Measurements from ENCODE around the gene FAF1. TPM values are rescaled to one million over a fixed set of nuclear protein-coding genes. Genes with fewer than 3 reads are reported as not detected.
A peak's percentile ranks its signal among the peaks of the same experiment; 100 is the strongest.

FAF1 gene
- total and polyA plus RNA-seq, 4 donors = 27.2 to 51.6 (median 37.1) TPM

DNA sequence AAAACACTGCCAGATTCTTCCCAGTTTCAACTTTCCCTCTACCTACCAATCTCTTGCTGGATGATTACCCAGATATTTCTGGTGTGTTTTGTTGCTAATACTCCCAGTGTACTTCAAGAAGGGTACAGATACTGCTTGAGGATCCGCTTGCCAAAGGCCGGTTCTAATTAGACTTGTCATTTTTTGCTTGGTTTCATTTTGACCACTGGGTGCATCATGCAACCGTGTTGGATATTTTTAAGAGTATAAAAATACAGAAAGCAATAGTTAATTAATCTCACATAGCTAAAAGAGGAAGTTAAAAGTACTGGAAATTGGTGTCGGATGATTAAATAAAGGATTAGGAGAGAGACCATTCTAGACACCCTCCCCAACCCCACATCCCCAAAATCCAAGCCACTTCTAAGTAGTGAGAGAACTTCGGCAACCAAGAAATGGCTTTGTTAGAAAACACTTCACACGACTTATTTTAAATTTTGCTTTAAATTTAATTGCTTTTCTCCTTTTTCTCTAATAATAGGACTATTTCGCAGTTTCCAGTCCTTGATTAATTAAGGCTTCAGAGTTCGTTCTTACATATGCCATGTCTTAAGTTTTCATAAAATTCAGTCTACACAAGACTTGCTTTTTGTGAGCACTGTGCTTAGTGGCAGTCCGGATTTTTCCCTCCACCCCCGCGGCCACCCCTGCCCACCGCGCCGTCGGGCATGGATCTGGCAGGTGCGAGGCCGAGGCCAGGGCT lies 7.5 kb upstream of the FAF1 start:
- peaks cover 0 to 23% (median 0%) of the 10 kb centered on the region in 5 donors for H3K4me1 ChIP-seq (ENCODE audit: control insufficient read depth in 5 of 5, insufficient read depth in 5 of 5, low read length in 5 of 5)
- H3K27me3 ChIP-seq (ENCODE audit: control insufficient read depth in 3 of 3, insufficient read depth in 3 of 3, low read length in 2 of 3) = peaks cover 0 to 19% (median 4%) of the 10 kb centered on the region in 3 donors
- H3K36me3 ChIP-seq (ENCODE audit: control insufficient read depth in 4 of 4, insufficient read depth in 4 of 4, low read length in 4 of 4) = no peaks in the 10 kb centered on the region
- H3K9ac ChIP-seq (ENCODE audit: insufficient read depth in 1 of 2, low read length in 2 of 2) = peak overlapping the region in 1 of 2 donors; percentile 64
- WGBS, 2 donors = 20 to 22% methylated on average over 17 of the region's 17 CpGs
- H3K27ac ChIP-seq (ENCODE audit: low read depth in 1 of 2, low read length in 1 of 2) = peak overlapping the region; percentile 95 to 99
- H3K4me3 ChIP-seq = peak overlapping the region; percentile 75
- ATAC-seq (ENCODE audit: insufficient read depth, low FRiP score) = no peak
- no peaks in the 10 kb centered on the region for H3K9me3 ChIP-seq (ENCODE audit: control insufficient read depth in 4 of 4, insufficient read depth in 3 of 4, low read length in 3 of 4)
- TF ChIP-seq, protein P1, sequence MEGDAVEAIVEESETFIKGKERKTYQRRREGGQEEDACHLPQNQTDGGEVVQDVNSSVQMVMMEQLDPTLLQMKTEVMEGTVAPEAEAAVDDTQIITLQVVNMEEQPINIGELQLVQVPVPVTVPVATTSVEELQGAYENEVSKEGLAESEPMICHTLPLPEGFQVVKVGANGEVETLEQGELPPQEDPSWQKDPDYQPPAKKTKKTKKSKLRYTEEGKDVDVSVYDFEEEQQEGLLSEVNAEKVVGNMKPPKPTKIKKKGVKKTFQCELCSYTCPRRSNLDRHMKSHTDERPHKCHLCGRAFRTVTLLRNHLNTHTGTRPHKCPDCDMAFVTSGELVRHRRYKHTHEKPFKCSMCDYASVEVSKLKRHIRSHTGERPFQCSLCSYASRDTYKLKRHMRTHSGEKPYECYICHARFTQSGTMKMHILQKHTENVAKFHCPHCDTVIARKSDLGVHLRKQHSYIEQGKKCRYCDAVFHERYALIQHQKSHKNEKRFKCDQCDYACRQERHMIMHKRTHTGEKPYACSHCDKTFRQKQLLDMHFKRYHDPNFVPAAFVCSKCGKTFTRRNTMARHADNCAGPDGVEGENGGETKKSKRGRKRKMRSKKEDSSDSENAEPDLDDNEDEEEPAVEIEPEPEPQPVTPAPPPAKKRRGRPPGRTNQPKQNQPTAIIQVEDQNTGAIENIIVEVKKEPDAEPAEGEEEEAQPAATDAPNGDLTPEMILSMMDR (IDR thresholded peaks at IDR 0.05; ENCODE audit: control extremely low read depth, extremely low read depth) = no peak
- DNase-seq = peak in 1 of 3 donors; percentile 11

DNA sequence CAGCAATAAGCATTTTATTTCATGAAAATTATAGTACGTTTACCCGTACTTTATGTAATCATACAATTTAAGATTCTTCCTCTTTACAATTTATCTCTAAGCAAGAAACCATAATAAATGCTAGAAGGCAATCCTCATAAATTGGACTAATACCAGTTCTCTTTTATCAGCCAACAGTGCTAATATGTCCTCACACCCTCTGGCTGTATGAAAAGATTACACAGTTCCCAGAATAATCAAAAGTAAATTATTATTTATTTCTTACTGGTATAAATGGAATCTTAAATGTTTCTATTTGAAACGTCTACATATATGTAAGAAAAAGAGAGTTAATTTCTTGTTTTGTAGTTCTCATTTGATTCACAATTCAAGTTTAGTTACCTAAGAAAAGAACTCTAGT lies 6.9 kb upstream of the FAF1 start:
- Histone ChIP-seq H3K27ac (ENCODE audit: low read depth in 1 of 2, low read length in 1 of 2) (no peak overlapping the region), H3K9ac (ENCODE audit: insufficient read depth in 1 of 2, low read length in 2 of 2) (no peak overlapping the region), H3K9me3 (ENCODE audit: control insufficient read depth in 4 of 4, insufficient read depth in 3 of 4, low read length in 3 of 4) (no peaks in the 10 kb centered on the region), H3K27me3 (ENCODE audit: control insufficient read depth in 3 of 3, insufficient read depth in 3 of 3, low read length in 2 of 3) (peaks cover 0 to 18% (median 4%) of the 10 kb centered on the region in 3 donors), H3K4me1 (ENCODE audit: control insufficient read depth in 5 of 5, insufficient read depth in 5 of 5, low read length in 5 of 5) (peaks cover 0 to 20% (median 0%) of the 10 kb centered on the region in 5 donors), H3K4me3 (no peak overlapping the region), H3K36me3 (ENCODE audit: control insufficient read depth in 4 of 4, insufficient read depth in 4 of 4, low read length in 4 of 4) (no peaks in the 10 kb centered on the region)
- 79 to 83% methylated on average over 3 of the region's 3 CpGs for WGBS, 2 donors
- no peak for DNase-seq
- no peak for ATAC-seq (ENCODE audit: insufficient read depth, low FRiP score)
- TF ChIP-seq, protein P1 (IDR thresholded peaks at IDR 0.05; ENCODE audit: control extremely low read depth, extremely low read depth) = no peak

DNA sequence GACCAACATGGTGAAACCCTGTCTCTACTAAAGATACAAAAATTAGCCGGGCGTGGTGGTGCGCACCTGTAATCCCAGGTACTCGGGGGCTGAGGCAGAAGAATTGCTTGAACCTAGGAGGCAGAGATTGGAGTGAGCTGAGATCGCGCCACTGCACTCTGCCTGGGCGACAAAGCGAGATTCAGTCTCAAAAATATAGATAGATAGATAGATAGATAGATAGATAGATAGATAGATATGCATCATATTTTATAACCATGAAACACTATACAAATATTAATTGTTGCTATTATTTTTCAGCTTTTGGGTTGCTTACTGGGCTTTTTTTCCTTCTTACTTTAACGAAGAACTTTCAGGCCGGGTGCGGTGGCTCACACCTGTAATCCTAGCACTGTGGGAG lies 4.8 kb upstream of the FAF1 start:
- peaks cover 0 to 11% (median 0%) of the 10 kb centered on the region in 5 donors for H3K4me1 ChIP-seq (ENCODE audit: control insufficient read depth in 5 of 5, insufficient read depth in 5 of 5, low read length in 5 of 5)
- H3K4me3 ChIP-seq = no peak overlapping the region
- H3K9me3 ChIP-seq (ENCODE audit: control insufficient read depth in 4 of 4, insufficient read depth in 3 of 4, low read length in 3 of 4) = no peaks in the 10 kb centered on the region
- H3K36me3 ChIP-seq (ENCODE audit: control insufficient read depth in 4 of 4, insufficient read depth in 4 of 4, low read length in 4 of 4) = no peaks in the 10 kb centered on the region
- DNase-seq (no peak), ATAC-seq (ENCODE audit: insufficient read depth, low FRiP score) (no peak)
- TF ChIP-seq, protein P1 (IDR thresholded peaks at IDR 0.05; ENCODE audit: control extremely low read depth, extremely low read depth) = no peak
- H3K27me3 ChIP-seq (ENCODE audit: control insufficient read depth in 3 of 3, insufficient read depth in 3 of 3, low read length in 2 of 3) = peaks cover 0 to 2% (median under 1%) of the 10 kb centered on the region in 3 donors
- H3K9ac ChIP-seq (ENCODE audit: insufficient read depth in 1 of 2, low read length in 2 of 2) = no peak overlapping the region
- 93 to 95% methylated on average over 11 of the region's 11 CpGs for WGBS, 2 donors
- H3K27ac ChIP-seq (ENCODE audit: low read depth in 1 of 2, low read length in 1 of 2) = no peak overlapping the region
